HG03045 (cell line): ENCODE measurements around the gene ZBTB16.

ENCODE experiments used
- ATAC-seq: cut with Tn5 transposase; IDR thresholded peaks from one replicate; pipeline ENCODE4 v1.9.1; 2021; ENCODE audit warnings: mild to moderate bottlenecking, moderate library complexity; ENCODE audit not compliant: unreplicated experiment

The ZBTB16 gene

DNA sequence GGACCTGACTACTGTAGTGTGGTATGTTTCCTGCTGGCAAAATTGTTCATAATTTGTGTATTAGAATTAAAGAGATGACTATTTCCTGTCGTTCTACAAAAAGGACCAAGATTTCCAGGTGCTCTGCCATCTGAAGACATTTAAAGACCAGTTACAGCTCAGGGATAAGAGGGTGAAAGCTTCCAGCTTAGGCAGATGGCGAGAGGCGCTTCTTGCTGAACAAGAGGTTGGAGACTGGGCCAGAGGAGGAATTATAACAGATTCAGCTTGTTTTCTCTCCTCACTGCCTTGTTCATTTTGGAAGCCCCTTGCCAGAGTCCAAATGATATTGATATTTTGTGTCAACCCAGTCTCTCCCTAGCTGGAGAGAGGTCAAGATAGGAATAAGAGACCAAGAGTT lies 213.6 kb downstream of the ZBTB16 start:
- no peak for ATAC-seq

DNA sequence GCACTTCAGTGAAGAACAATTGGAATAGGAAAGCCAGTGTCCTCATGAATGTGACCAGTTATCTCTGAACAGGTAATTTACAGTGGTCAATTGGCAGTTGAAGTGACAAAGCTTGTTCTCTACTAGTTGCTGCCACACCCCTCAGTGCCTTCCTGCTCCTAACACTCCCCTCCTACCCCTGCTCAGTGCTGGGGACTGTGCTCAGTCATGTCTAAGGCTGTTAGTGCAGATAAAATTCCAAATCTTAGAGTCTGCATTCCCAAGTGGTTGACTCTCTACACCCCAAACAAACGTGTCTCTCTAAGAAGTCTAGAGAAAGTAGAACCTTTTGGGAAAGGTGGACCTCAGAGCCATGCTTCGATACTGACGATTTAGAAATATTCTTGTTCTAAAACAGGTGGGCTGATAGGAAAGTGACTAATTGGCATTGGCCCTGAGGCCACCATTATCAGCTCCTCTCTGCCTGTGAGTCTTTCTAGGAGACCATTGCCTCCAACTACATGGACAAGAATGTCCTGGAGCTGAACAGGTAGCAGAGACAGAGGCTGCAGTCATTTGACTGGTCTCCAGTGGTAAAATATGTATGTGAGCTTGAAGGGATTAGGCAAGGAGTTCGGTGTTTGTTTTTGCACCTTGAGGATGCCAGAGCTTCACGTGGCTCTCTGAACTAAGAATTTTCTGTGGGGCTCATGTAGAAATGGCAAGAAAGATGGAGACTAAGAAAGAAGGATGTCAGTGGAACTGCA lies 214.6 kb downstream of the ZBTB16 start:
- ATAC-seq, result no peak

DNA sequence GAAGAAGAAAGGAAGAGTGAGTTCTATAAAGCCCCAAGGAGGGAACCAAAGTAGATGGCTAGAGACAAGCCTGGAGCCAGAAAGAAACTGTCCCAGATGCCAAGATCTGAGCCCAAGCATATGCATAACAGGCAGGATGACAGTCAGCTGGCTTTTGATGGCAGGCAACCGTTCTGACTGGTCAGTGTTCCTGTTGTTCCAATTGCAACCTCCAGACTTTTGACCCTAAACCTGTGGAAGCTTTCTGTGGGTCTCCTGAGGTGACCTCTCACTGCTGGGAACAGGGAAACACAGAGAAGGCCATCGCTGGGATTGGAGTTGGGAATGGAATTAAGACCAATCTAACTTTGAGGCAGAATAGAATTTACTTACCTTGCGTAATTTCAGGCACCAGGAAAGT lies 215.1 kb downstream of the ZBTB16 start:
- ATAC-seq, result no peak

- ATAC-seq, result no peak
Measured at GRCh38 chr11:114275280-114275679, 215.8 kb downstream of the ZBTB16 start.

DNA sequence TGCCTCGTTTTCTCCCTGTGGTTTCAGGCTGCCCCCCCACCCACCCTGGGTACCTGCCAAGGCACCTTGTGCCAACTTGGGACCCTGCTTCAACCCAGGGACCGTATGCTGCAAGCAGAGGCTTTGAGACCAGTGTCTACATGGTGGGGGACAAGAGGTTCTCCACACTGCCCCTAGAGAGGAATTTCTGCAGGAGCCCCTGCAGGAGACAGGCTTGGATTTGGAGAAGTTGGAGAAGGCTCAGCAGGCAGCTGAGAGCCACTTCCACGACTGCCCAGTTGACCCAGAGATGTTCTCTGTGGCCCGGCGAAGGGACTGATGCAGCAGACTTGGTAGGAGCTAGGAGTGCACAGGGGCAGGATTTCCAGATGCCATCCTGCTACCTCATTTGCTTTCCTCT lies 216.6 kb downstream of the ZBTB16 start:
- no peak for ATAC-seq

- ATAC-seq, result no peak
Measured at GRCh38 chr11:114277637-114278341, 218.3 kb downstream of the ZBTB16 start.

DNA sequence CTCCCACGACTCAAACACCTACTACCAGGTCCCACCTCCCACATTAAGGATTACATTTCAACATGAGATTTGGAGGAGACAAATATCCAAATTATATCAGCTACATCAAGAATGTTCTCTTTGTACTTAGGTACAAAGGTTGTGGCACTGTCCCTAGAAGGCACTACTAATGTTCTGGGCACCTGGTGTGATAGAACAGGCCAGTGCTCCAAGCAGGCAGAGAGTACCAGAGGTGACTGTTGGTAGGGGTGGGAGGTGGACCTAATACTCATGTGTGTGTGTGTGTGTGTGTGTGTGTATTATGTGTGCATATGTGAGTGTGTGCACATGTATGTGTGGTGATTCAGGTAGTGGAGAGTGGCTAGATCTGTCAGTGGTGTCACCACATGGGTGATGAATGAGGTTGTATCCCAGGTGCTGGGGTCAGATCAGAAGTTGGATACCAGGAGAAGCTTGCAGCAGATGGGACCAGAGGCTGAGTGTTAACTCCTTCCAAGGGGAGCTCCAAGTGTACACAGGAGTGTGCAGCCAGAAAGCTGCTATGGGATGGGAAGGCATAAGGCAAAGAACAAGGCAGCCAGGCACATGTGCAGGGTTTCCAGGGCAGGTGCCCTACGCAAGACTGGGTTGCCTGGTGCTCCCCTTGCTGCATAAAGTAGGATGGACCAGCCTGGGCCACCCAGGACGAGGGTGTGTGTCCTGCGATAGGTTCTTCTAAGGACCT lies 219.0 kb downstream of the ZBTB16 start:
- no peak for ATAC-seq

DNA sequence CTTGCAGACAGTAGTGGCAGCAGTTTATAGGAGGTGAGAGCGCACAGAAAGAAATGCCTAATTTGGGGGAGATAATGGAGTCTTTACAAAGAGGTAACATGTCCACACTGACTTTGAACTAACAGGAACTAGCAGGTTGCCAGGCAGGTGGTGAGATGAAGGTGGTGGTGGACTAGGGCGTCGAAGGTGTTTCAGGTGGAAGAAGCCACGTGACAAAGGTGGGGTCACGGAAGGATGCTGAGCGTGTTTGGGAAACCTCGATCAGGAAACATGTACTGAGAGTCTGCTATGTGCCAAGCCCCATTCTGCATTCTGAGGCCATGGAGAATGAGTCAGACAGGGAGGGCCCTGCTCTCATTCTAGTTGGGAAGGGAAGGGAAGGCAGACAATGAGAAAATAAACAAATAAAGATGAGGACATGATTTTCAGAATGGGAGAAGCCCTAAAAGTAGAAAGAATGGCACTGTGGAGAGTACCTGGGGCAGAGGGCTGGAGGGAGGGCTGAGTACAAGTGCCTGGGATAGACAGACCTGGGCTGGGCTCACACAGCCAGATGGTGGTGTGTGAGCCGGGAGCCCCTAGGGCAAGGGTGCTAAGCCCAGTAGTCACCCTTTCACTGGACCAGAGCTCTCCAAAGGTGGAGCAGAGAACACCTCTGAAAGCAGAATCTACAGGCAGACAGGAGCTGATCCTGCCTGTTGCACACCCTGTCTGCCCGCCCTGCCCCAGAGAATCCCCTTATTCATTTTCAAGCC lies 220.5 kb downstream of the ZBTB16 start:
- no peak for ATAC-seq

GRCh38 chr11:114280696-114281095 lies 221.2 kb downstream of the ZBTB16 start:
- no peak for ATAC-seq

DNA sequence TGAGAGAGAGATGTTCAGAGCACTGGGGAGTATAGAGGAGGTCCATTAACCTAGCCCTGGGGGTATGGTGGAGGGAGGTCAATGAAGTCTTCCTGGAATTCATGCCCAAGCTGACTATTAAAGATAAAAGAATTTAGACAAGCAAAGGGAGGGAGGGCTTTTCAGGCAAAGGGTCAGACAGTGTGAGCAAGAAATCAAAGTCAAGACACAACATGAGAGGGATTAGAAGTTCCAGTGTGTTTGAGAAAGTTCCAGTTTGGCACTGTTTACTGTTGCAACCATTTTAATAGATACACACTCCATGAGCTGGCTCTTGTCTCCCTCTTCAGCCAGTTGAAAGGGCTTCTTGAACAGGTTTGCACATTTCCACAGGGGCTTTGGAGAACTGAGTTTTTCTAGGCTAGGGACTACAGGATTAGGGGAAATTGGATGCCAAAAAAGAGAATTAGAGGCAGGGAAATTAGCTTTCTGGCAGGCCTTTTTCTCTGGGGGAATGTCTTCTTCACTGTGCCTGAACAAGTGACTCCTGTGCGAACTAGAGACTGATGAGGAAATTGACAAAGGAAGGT lies 222.0 kb downstream of the ZBTB16 start:
- ATAC-seq, result no peak

GRCh38 chr11:114282488-114282887 lies 223.0 kb downstream of the ZBTB16 start:
- ATAC-seq, result no peak

- ATAC-seq, result no peak
Measured at GRCh38 chr11:114283422-114283821, 223.9 kb downstream of the ZBTB16 start.

- no peak for ATAC-seq
Measured at GRCh38 chr11:114284021-114284420, 224.5 kb downstream of the ZBTB16 start.

DNA sequence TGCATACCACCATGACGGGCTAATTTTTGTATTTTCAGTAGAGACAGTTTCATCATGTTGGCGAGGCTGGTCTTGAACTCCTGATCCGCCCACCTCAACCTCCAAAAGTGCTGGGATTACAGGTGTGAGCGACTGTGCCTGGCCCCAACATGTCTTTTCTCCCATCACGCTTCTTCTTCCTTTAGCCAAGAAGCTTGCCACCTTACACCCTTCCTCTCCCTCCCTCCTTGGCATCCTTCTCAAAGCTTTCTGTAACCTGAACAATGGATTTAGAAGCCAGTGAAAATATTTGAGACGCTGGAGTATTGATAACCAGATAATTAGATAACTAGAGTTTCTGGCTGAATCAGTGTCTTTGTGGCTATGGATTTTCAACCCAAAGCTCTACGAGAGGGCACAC lies 225.4 kb downstream of the ZBTB16 start:
- no peak for ATAC-seq

GRCh38 chr11:114285599-114285998 lies 226.1 kb downstream of the ZBTB16 start:
- ATAC-seq, result no peak

DNA sequence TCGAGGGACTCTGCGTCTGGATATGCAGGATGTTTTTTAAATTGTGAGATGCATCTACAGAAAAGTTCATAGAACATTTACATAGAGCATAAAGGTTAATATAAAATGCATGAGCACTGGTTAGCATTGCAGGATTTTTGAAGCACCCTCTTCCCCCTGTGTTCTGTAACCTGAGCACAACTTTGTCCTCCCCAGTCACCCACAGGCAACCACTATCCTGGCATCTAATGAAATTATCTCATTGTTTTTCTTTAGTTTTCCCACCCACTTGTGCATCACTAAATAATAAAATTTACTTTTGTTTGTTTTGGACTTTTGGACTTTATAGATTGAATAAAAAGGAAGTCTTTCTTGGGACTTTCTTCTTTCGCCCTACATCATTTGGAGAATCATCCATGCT lies 226.7 kb downstream of the ZBTB16 start:
- no peak for ATAC-seq

DNA sequence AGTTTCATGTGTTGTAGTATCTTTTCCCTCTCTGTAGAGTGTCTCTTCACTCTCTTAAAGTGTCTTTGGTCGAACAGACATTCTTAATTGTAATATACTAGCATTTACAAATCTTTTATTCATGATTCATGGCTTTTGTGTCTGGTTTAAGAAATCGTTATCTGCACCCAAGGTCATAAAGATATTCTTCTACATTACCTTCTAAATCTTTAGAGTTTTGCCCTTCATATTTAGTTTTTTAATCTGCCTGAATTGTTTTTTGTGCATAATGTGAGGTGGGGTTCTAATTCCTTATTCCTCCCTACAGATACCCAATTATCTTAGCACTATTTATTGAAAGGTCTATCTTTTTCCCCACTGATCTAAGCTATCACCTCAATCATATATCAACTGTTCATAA lies 227.6 kb downstream of the ZBTB16 start:
- ATAC-seq, result no peak

DNA sequence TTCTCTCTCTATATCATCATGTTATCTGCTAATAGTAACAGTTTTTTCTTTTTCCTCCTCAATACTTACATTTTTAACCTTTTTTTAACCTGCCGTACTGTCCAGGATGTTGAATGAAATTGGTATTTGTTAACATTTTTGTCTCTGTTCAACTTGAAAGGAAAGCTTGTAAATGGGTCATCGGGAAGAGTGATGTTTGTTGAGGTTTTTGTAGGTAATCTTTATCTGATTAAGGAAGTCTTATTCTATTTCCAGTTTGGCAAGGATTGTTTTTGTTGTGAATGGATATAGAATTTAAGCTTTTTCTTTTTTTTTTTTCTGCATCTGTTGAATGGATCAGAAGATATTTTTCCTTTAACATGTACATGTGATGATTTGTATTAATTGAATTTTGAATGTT lies 228.6 kb downstream of the ZBTB16 start:
- no peak for ATAC-seq

DNA sequence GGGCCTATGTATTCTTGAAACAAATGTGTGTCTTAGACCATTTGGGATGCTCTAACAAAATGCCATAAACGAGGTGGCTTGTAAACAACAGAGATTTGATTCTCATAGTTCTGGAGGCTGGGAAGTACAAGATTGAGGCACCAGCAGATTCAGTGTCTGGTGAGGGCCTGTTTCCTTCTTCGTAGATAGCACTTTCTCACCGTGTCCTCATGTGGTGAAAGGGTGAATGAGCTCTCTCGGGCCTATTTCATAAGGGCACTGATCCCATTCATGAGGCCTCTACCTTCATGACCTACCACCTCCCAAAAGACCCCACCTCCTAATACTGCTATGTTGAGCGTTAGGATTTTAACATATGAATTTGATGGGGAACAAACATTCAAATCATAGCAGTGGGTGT lies 230.3 kb downstream of the ZBTB16 start:
- ATAC-seq, result no peak

GRCh38 chr11:114290503-114291235 lies 231.2 kb downstream of the ZBTB16 start:
- ATAC-seq, result no peak
